ENCODE results near the gene ATG7. TPM values are rescaled to one million over a fixed set of nuclear protein-coding genes. Genes with fewer than 3 reads are reported as not detected.

The ATG7 gene
- 10 to 100 TPM; 55.3 to 72.9 (median 68.6) TPM for total RNA-seq
- total RNA-seq (2013): 66.8 TPM

- Histone ChIP-seq H3K9me3 (ENCODE audit: control insufficient read depth, insufficient read depth, low read length) (peaks cover 4% of the 10 kb centered on the region), H3K4me1 (ENCODE audit: control insufficient read depth, insufficient read depth, low read length) (peaks cover 23% of the 10 kb centered on the region), H3K36me3 (ENCODE audit: control insufficient read depth, insufficient read depth, low read length) (no peaks in the 10 kb centered on the region), H3K4me3 (ENCODE audit: low read length) (peak within 1 kb of the TSS; percentile 87), H3K27ac (ENCODE audit: low read length) (peak within 1 kb of the TSS; percentile 91), H3K27me3 (ENCODE audit: control insufficient read depth, insufficient read depth, low read length) (no peaks in the 10 kb centered on the region)
- intact Hi-C loops (cut with micrococcal nuclease): loop anchor here (1.0 to 5.0 kb wide), 3 partner anchors 19 to 370 kb away; partner anchors contain the start of gene VGLL4
- H3K4me1 Mint-ChIP-seq: peaks cover 31 to 48% of the 10 kb centered on the region in 2 donors
- peak within 1 kb of the TSS; percentile 97 for H3K27ac Mint-ChIP-seq
- no peaks in the 10 kb centered on the region for H3K36me3 Mint-ChIP-seq
- peaks cover 3 to 4% of the 10 kb centered on the region in 2 donors for H3K27me3 Mint-ChIP-seq (ENCODE audit: low read depth in 2 of 2)
- peak; percentile 98 to 99 for DNase-seq
- no peak for TF ChIP-seq CTCF (IDR thresholded peaks at IDR 0.05)
- peak within 1 kb of the TSS; percentile 96 for H3K4me3 Mint-ChIP-seq
- H3K9me3 Mint-ChIP-seq: no peaks in the 10 kb centered on the region
- peak; percentile 93 to 97 (median 93) for ATAC-seq
- WGBS (ENCODE audit: insufficient coverage): 2% methylated on average over 49 of the region's 51 CpGs
Observed at GRCh38 chr3:11271986-11272904, at the start of gene ATG7. TSS of gene ATG7 (plus strand) at chr3:11272397. CDS start at chr3:11298696, 26,299 bp downstream.

- Mint-ChIP-seq H3K36me3 (no peaks in the 10 kb centered on the region), H3K27me3 (ENCODE audit: low read depth in 2 of 2) (peaks cover 3 to 7% of the 10 kb centered on the region in 2 donors), H3K4me1 (peaks cover 0 to 6% of the 10 kb centered on the region in 2 donors), H3K9me3 (no peaks in the 10 kb centered on the region), H3K4me3 (no peak overlapping the region), H3K27ac (no peak overlapping the region)
- Histone ChIP-seq H3K36me3 (ENCODE audit: control insufficient read depth, insufficient read depth, low read length) (no peaks in the 10 kb centered on the region), H3K4me3 (ENCODE audit: low read length) (no peak overlapping the region), H3K27me3 (ENCODE audit: control insufficient read depth, insufficient read depth, low read length) (no peaks in the 10 kb centered on the region), H3K4me1 (ENCODE audit: control insufficient read depth, insufficient read depth, low read length) (peaks cover 5% of the 10 kb centered on the region), H3K27ac (ENCODE audit: low read length) (no peak overlapping the region), H3K9me3 (ENCODE audit: control insufficient read depth, insufficient read depth, low read length) (no peaks in the 10 kb centered on the region)
- WGBS (ENCODE audit: insufficient coverage): 88% methylated on average over 3 of the region's 3 CpGs
- TF ChIP-seq CTCF (IDR thresholded peaks at IDR 0.05): no peak
- intact Hi-C loops (cut with micrococcal nuclease): no loop called here
- no peak for DNase-seq
- no peak for ATAC-seq
Observed at GRCh38 chr3:11224010-11224409, 48.2 kb upstream of the ATG7 start.

- H3K27ac Mint-ChIP-seq: no peak overlapping the region
- Histone ChIP-seq H3K27me3 (ENCODE audit: control insufficient read depth, insufficient read depth, low read length) (no peaks in the 10 kb centered on the region), H3K27ac (ENCODE audit: low read length) (no peak overlapping the region), H3K4me3 (ENCODE audit: low read length) (no peak overlapping the region), H3K36me3 (ENCODE audit: control insufficient read depth, insufficient read depth, low read length) (no peaks in the 10 kb centered on the region), H3K4me1 (ENCODE audit: control insufficient read depth, insufficient read depth, low read length) (peaks cover 5% of the 10 kb centered on the region), H3K9me3 (ENCODE audit: control insufficient read depth, insufficient read depth, low read length) (no peaks in the 10 kb centered on the region)
- DNase-seq (no peak), ATAC-seq (no peak)
- peaks cover 3 to 7% of the 10 kb centered on the region in 2 donors for H3K27me3 Mint-ChIP-seq (ENCODE audit: low read depth in 2 of 2)
- no peak for TF ChIP-seq CTCF (IDR thresholded peaks at IDR 0.05)
- no peaks in the 10 kb centered on the region for H3K9me3 Mint-ChIP-seq
- intact Hi-C loops (cut with micrococcal nuclease): no loop called here
- no peaks in the 10 kb centered on the region for H3K36me3 Mint-ChIP-seq
- WGBS (ENCODE audit: insufficient coverage): 96% methylated on average over 3 of the region's 3 CpGs
- peaks cover 0 to 6% of the 10 kb centered on the region in 2 donors for H3K4me1 Mint-ChIP-seq
- no peak overlapping the region for H3K4me3 Mint-ChIP-seq
Observed at GRCh38 chr3:11224870-11225229, 47.3 kb upstream of the ATG7 start.

Data from natural killer cell (primary cell).